NT2/D1 (cell line): ENCODE measurements around the gene LRRC4B.

ENCODE experiments used
- SUZ12 ChIP-seq: IDR thresholded peaks from 2 replicates; pipeline ENCODE4 v1.6.1; 2011; ENCODE audit not compliant: insufficient read length, insufficient read depth; ENCODE audit errors: extremely low read depth
- YY1 ChIP-seq: IDR thresholded peaks from 2 replicates; pipeline ENCODE4 v1.6.1; 2011; ENCODE audit not compliant: insufficient read length, insufficient read depth
- ZNF274 ChIP-seq: IDR thresholded peaks from 2 replicates; pipeline ENCODE4 v1.6.1; 2011; ENCODE audit warnings: mild to moderate bottlenecking, low read depth, low read length

DNA sequence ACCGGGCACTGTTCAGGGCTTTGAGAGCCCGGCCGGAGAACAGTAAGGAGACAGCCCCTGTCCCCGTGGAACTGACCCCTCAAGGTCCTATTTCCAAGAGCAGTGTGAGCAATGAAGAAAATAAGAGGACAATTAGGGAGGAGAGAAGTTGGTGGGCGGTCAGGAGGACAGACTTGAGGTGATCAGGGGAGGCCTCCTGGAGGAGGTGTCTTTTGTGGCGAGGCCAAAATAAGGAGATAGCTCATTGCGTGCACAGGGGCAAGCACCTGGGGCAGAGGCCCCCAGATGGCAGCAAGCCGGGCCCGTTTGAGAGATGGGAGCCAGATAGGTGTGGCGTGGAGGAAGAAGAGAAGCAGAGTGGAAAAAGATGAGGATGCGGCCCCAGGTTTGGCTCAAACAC lies 2.8 kb upstream of the LRRC4B start:
- no peak for TF ChIP-seq ZNF274
- TF ChIP-seq SUZ12: no peak
- TF ChIP-seq YY1: no peak
